Stimulated activated naive B cell treated with anti-CD40 and anti-IgM and Interleukin-4, amounts not matched to agents 10 μg/mL and 1 μg/mL and 100 μg/mL, for 72 hours (primary cell): ENCODE results near the gene N4BP3.

Experiments used
- ATAC-seq, 2 donors: fragments of 150-1000 bp; cut with Tn5 transposase; replicated peaks; 2 replicates each; pipeline ENCODE4 v1.10.0; 2021; ENCODE audit warnings: moderate library complexity in 1 of 2
- DNase-seq: peaks from one replicate; pipeline ENCODE4 v3.0.0; 2021
- H3K27ac Mint-ChIP-seq: one replicate; pipeline ENCODE4 v1.8.0; 2022; ENCODE audit warnings: mild to moderate bottlenecking, mixed read lengths
- H3K27me3 Mint-ChIP-seq, 2 donors: one replicate each; pipeline ENCODE4 v1.8.0; 2022; ENCODE audit warnings: mixed read lengths in 2 of 2
- H3K36me3 Mint-ChIP-seq, 2 donors: one replicate each; pipeline ENCODE4 v1.8.0; 2022; ENCODE audit warnings: mixed read lengths in 2 of 2, mild to moderate bottlenecking in 1 of 2
- H3K4me1 Mint-ChIP-seq, 2 donors: one replicate each; pipeline ENCODE4 v1.8.0; 2022; ENCODE audit warnings: mixed read lengths in 2 of 2, mild to moderate bottlenecking in 1 of 2
- H3K4me3 Mint-ChIP-seq, 2 donors: one replicate each; pipeline ENCODE4 v1.8.0; 2022; ENCODE audit warnings: mild to moderate bottlenecking in 2 of 2, mixed read lengths in 2 of 2, moderate library complexity in 1 of 2
- H3K9me3 Mint-ChIP-seq, 2 donors: one replicate each; pipeline ENCODE4 v1.8.0; 2022; ENCODE audit warnings: mixed read lengths in 2 of 2, mild to moderate bottlenecking in 1 of 2

N4BP3 gene

DNA sequence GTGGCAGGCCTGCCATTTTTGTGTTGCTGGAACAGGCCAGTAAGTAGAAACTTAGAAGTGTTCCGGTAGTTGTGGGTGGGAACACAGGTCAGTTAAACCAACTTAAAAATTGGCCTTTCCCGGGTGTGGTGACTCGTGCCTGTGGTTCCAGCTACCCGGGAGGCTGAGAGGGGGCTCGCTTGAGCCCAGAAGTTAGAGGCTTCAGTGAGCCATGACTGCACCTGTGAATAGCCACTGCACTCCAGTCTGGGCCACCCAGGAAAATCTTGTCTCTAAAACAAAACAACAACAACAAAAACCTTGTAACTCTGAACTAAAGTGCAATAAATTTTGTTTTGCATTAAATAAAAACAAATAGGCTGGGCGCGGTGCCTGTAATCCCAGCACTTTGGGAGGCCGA, 41.7 kb downstream of the N4BP3 start:
- Mint-ChIP-seq H3K27ac (no peak overlapping the region), H3K9me3 (no peaks in the 10 kb centered on the region), H3K27me3 (no peaks in the 10 kb centered on the region), H3K36me3 (peaks cover 14 to 25% of the 10 kb centered on the region in 2 donors), H3K4me3 (no peak overlapping the region), H3K4me1 (peaks cover 30 to 46% of the 10 kb centered on the region in 2 donors)
- no peak for DNase-seq
- ATAC-seq: no peak

DNA sequence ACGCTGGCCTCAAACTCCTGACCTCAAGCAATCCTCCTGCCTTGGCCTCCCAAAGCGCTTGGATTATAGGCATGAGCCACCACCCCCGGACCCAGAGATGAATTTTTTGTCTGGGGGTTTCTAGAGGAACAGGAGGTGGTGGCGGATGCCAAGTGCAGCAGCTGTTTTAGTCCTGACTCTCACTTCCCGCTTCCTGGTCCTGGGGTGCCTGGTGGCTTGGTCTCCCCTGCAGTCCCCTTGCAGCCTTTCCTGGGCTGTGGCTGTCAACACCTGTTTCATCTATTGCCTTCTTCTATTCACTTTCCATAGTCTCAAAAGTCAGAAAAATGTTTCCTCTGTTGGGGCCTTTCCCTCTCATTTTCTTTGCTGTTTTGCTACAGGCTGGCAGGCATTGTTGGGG, 46.8 kb downstream of the N4BP3 start:
- H3K4me1 Mint-ChIP-seq: peaks cover 9 to 12% of the 10 kb centered on the region in 2 donors
- no peaks in the 10 kb centered on the region for H3K36me3 Mint-ChIP-seq
- H3K9me3 Mint-ChIP-seq: no peaks in the 10 kb centered on the region
- no peak overlapping the region for H3K27ac Mint-ChIP-seq
- peaks cover 11 to 21% of the 10 kb centered on the region in 2 donors for H3K27me3 Mint-ChIP-seq
- ATAC-seq (no peak), DNase-seq (no peak)
- H3K4me3 Mint-ChIP-seq: no peak overlapping the region

DNA sequence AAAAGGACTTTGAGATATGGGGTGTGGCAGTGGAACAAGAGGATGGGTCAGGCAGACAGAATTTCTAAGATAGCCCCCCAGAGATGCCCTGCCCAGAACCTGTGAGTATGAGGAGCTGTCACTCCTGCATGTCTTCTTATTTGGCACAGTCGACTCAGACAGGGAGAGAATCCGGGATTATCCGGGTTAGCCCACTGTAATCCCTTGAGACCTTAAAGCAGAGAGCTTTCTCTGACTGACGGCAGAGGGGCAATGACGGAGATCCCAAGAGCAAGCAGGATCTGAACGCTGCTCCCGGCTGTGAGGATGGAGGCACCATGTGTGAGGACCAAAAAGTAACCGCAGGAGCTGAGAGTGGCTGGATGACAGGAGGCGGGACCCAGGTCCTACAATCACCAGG, 49.1 kb downstream of the N4BP3 start:
- Mint-ChIP-seq H3K4me3 (no peak overlapping the region), H3K27ac (no peak overlapping the region), H3K36me3 (no peaks in the 10 kb centered on the region), H3K4me1 (peaks cover 9 to 12% of the 10 kb centered on the region in 2 donors), H3K9me3 (no peaks in the 10 kb centered on the region), H3K27me3 (peaks cover 11 to 25% of the 10 kb centered on the region in 2 donors)
- no peak for ATAC-seq
- DNase-seq: no peak

DNA sequence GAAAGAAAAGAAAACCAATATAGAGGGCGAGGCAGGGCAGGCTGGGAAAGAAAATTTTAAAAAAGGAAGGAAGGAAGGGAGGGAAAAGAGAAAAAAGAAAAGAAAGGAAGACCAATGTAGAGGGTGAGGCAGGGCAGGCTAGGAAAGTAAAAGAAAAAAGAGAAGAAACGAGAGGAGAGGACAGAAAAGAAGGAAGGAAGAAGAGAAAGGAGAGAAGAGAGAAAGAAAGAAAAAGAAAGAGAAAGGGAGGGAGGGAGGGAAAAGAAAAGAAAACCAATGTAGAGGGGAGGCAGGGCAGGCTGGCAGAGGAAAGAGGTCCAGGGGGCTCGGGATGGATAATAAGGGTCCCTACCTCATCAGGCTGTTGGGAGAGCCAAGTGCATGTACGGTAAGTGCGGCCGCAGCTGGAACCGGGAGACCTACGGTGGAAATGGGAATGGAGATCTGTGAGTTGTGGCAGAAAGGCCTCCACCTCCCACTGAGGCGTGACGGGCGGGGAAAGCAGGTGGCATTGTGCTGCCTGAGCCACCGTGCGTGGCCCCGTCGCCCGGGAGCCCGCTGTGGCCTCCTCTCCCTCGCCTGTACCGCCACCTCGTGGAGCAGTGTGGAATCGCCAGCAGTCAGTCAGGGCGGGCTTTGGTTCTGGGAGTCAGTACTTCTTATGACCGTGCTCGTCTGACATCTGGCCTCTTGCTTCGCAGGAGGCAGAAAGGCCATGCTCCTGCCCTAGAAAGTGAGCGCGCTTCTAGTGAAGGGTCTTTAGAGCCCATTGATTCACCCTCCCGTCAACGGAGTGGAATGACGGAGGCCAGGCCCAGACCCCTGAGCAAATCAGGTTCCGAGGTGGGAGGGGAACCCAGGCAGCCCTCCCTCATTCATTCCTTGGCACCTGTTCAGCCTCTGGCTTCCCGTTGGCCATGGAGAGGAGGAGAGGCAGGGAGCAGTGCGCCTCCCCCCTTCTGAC, 50.7 kb downstream of the N4BP3 start:
- H3K27ac Mint-ChIP-seq: peak overlapping the region; percentile 47
- H3K9me3 Mint-ChIP-seq: no peaks in the 10 kb centered on the region
- H3K4me1 Mint-ChIP-seq: peaks cover 9 to 12% of the 10 kb centered on the region in 2 donors
- no peaks in the 10 kb centered on the region for H3K36me3 Mint-ChIP-seq
- peak overlapping the region; percentile 42 to 61 for H3K4me3 Mint-ChIP-seq
- DNase-seq (peak; percentile 86), ATAC-seq (peak; percentile 99)
- H3K27me3 Mint-ChIP-seq: peaks cover 11 to 25% of the 10 kb centered on the region in 2 donors

DNA sequence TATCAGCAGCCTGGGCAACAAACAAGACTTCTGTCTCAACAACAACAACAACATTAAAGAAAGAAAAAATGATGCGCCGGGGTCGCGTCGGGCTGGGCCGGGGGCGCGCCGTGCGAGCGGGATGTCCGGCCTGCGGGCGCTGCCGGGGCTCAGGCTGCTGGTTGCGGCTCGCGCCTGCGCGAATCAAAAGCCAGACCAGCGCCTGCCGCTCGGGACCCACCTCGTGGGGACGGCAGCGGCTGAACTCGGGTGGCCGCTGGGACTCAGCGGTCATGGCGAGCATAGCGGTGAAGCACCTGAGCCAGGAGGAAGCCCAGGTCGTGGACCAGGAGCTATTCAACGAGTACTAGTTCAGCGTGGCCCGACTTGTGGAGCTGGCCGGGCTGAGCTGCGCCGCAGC, 52.2 kb downstream of the N4BP3 start:
- DNase-seq: no peak
- Mint-ChIP-seq H3K4me3 (no peak overlapping the region), H3K27me3 (peaks cover 11 to 25% of the 10 kb centered on the region in 2 donors), H3K4me1 (peaks cover 9 to 12% of the 10 kb centered on the region in 2 donors), H3K9me3 (no peaks in the 10 kb centered on the region), H3K27ac (no peak overlapping the region), H3K36me3 (no peaks in the 10 kb centered on the region)
- ATAC-seq: no peak

DNA sequence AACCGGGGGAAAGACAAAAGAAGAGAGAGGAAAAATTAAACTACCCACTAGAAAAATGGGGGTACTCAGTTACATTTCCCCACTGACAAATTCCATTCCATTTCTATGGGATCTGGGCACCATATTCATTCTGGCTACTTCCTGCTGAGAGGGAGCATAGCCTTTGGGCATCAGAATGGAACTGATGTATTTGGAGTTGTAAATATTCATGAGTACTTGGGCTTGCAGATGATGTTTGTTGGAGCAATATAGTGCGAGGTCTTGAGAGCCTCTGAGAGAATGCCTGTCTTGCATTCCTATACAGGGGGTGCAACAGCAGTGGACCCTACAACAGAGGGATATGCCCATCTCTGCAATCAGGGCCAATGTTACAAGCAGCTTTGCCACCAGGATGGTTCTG, 57.1 kb downstream of the N4BP3 start:
- Mint-ChIP-seq H3K4me1 (no peaks in the 10 kb centered on the region), H3K9me3 (no peaks in the 10 kb centered on the region), H3K36me3 (no peaks in the 10 kb centered on the region), H3K27ac (no peak overlapping the region), H3K27me3 (peaks cover 0 to 1% of the 10 kb centered on the region in 2 donors), H3K4me3 (no peak overlapping the region)
- no peak for ATAC-seq
- no peak for DNase-seq

DNA sequence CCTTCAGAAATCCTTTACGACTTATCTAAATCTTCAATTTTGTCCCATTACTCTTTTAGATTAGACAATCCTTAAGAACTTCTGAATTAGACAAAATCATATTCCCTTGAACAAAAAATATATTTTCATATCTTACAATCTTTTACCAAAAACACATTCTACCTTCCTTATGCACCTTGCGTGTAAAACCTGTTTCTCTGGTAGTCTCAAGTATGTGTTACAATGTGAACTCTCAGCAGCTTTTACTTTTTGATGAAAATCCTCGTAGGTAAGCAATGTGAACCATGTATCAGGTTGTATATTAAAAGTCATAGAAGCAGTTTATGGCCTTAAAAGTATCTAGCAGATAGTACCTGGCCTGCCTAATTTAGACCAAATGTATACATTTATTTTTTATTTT, 61.1 kb downstream of the N4BP3 start:
- Mint-ChIP-seq H3K9me3 (no peaks in the 10 kb centered on the region), H3K27me3 (peaks cover 5 to 12% of the 10 kb centered on the region in 2 donors), H3K27ac (no peak overlapping the region), H3K36me3 (no peaks in the 10 kb centered on the region), H3K4me1 (no peaks in the 10 kb centered on the region), H3K4me3 (no peak overlapping the region)
- ATAC-seq: no peak
- DNase-seq: no peak
